HuH-7 (cell line): ENCODE data around the gene BLOC1S2.
"Not testable (repeated sequence)": the region's sequence is repeated elsewhere in the genome, so short reads cannot be mapped to it uniquely, and the experiment has no call there.

ENCODE experiments used
- DNase-seq: peaks from one replicate; pipeline ENCODE4 v3.0.0; 2011; ENCODE audit warnings: low spot score

Gene BLOC1S2

GRCh38 chr10:100286051-100287033 is at the start of gene BLOC1S2:
Gene BLOC1S2 (minus strand): TSS chr10:100286680. CDS start chr10:100286659, 21 bp downstream.
- DNase-seq, result peak; percentile 97

DNA sequence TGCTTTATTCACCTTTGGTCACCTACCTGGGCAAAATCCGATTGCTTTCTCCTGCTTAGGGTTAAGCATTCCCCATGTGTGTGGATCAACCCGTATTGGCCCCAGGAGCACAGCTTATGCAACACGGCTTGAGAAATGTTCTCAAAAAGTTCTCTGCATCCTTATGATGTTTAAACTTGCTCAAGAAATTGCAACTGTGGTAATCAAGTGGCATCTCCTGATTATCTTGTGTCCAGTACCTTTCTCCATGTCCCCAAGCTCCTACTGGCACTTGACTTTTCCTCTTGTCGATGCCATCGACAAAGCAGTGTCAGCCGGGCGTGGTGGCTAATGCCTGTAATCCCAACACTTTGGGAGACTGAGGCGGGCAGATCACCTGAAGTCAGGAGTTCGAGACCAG is 48.3 kb upstream of the BLOC1S2 start:
- DNase-seq, result no peak

- DNase-seq, result no peak
Observed at GRCh38 chr10:100333661-100334440, 47.4 kb upstream of the BLOC1S2 start.

GRCh38 chr10:100333106-100333505 is 46.6 kb upstream of the BLOC1S2 start:
- no peak for DNase-seq

DNA sequence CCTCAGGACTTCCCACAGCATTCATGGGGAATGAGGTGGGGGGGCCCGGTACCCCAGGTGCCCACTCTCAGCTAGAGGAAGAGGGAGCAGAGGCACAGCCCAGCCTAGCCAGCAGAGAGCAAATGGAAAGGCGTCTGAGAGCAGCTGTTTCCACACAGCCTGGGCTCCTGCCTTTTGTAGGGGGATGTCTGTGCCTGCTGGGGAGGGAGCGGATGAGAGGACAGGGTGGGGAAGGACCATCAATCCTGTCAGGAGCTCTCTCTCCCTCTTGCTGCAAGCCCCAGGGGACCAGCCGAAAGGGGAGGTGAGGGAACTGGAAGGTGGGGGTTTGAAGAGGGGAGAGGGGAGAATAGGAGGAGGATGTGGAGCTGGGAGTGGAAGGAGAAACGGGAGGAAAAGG is 43.6 kb upstream of the BLOC1S2 start, which contains the start of gene PKD2L1:
TSS of gene PKD2L1 (minus strand) at position 150 of the 400 bp plus-strand sequence. CDS start at position 25, 125 bp downstream.
- no peak for DNase-seq

DNA sequence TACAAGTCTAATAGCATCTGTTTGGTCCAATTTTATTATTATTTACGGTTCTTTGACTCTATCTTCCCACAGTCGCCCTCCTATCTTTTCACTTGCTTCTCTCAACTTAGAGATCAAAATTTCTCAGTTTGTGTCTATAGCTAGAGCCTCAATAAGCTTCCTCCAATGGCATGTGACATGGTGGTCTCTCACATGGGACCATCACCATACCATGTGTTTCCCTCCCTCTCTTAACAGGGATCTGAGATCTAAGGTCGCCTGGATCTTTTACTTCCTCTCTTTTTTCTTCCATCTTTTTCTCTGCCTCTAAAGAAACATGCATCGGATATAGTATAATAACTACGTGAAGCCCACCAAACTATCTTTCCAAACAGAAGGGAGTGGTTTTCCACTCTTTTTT is 41.7 kb upstream of the BLOC1S2 start:
- no peak for DNase-seq

DNA sequence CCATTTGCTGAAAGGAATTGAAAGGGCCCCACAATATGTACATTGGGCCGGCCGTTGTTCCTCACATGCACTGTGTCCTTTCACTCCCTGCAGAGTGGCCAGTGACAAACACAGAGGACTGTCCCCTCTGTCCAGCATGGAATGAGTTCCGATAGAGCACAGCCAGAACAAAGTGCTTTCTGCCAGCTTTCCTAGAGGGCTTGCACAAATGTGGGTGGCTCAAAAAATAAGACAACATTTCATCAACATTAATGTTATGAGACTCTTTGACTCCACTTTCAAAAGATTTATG is 41.2 kb upstream of the BLOC1S2 start:
- no peak for DNase-seq

- DNase-seq, result no peak
Observed at GRCh38 chr10:100327007-100327717, 40.7 kb upstream of the BLOC1S2 start.

DNA sequence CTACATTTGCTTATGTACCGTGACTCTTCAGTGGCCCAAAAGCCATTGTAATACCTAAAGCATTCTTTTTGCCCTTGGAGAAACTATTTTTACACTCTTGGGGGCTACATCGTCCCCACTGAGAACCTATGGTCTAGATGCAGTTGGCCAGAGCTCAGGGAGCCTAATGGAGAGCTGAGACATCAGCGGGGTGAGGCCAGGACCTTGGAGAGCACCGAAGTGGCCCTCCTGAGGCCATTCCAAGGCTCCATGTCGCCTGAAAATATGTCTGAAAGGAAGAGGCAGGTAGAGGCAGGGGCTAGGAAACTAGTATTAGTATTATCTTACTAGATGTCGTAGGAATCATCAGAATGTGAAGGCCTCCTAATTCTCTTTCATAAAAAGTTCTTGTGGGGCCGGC is 38.7 kb upstream of the BLOC1S2 start:
- no peak for DNase-seq

DNA sequence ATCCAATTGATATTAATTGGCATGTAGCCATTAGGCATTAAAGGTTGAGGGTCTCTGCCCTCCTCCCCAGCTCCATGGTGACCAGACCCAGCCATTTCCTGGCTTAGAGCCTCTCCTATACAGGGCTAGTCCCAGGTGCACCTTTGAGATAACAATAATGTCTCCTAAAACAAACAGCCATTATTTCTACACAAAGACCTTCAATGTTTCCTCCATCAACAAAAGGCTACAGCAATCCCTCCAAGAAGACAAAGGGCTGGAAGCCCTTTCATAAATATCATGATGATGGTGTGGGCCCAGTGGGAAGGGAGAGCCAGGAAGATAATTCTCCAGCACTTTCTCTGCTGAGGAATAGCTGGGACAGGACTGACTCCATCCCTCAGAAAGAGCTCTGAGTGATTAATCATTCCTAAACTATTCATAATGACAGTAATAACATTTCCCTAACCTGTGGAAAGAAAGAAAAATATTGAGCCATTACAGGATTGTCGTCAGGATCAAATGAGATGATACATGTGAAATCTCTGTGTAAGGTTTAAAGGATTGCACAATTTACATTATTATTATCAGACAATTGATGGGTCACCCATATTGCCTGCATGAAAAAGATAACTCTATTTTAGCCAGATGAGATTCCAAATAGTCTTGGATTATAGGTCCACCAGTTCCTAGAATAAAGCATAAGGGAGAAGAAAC is 33.4 kb upstream of the BLOC1S2 start:
- no peak for DNase-seq

GRCh38 chr10:100318207-100318606 is 31.7 kb upstream of the BLOC1S2 start:
- DNase-seq, result no peak

GRCh38 chr10:100315615-100316014 is 29.1 kb upstream of the BLOC1S2 start:
- no peak for DNase-seq

- no peak for DNase-seq
Observed at GRCh38 chr10:100311298-100311697, 24.8 kb upstream of the BLOC1S2 start.

DNA sequence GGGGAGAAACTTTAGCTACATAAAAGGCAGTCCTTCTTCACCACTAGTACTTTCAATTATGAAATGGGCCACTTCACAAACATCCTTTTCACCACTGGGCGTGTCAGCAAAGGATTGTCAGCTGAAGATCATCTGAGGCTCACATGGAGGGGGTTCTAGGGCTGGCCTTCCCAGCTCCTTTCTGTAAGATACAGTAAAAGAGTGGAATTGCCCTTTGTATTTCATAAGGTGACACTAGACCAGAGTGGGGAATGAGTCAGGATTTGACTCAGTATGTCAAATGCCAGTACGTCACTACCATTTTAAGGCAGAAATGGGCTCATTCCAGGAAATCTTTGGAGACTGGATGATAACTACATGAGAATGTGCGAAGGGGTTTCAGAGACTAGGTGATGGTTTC is 21.2 kb upstream of the BLOC1S2 start:
- DNase-seq, result no peak

DNA sequence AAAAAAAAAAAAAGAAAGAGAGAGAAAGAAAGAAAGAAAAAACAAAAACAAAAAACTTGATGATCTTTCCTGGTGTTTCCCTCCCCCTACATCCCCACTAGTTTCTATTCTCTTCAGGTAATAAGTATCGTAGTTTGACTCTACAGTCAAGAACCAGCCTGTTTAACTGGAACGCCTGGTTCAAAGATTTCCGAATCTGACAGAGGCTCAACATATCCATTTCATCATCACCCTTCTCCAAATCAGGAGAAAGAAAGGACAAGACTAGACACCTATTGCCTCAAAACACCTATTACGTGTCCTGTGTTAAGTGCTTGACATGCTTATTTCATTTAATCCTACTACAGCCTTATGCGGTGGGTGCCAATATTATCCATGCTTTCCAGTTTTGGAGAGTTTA is 20.4 kb upstream of the BLOC1S2 start:
- no peak for DNase-seq

GRCh38 chr10:100304414-100304813 is 17.9 kb upstream of the BLOC1S2 start:
- no peak for DNase-seq

DNA sequence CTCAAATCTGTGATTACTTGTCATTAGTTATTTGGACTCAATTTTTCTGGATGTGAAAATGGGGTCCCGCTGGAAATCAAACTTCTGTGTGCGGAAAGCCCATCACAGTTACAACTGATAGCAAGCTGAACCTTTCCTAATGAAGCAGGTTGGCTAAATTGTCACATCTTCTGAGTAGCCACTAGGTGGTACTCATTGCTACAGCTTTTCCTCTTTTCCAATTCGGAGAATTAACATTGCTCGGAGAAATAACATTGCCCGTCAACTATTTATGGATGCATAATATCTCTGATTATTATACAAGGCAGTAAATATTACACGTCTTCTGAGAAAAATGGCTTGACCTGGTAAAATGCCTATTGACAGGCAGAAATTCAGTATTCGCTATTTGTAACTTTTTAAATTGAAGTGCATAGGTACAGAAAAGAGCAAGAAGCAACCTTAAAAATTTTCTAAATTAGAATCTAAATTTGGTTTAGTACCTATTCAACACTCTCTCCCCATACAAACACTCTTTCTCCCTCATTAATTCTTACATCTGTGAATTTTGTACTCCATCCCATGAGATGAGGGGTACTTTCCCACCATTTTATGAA is 17.3 kb upstream of the BLOC1S2 start:
- peak; percentile 47 for DNase-seq

DNA sequence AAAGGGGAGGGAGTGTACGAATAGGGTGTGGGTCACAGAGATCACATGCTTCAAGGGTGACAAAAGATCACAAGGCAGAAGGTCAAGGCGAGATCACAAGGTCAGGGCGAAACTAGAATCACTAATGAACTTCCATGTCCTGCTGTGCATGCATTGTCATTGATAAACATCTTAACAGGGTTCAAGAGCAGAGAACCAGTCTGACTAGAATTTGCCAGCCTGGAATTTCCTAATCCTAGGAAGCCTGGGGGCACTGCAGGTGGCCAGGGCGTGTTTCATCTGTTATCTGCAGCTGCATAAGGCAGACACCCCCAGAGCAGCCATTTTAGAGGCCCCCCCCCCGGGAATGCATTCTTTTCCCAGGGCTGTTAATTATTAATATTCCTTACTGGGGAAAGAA is 14.6 kb upstream of the BLOC1S2 start:
- DNase-seq, result not testable (repeated sequence)

- DNase-seq, result no peak
Observed at GRCh38 chr10:100297242-100297641, 10.8 kb upstream of the BLOC1S2 start.

DNA sequence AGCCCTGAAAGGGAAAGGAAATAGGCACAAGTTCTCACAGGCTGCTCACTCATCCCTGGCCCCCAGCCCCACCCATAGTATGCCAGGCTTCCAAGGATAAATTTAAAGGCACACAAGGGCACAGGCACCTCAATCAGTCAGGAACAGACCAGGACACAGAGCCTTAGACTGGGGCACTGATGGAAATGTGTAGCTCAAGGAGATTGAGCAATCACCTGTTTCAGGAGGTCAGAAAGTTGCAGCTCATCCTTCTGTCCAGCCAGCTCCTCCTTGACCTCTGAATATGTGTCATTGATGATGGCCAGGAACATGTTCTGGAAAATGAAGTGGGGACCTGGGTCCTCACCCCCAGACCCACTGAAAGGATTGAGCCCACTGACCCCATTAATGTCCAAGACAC is 6.6 kb upstream of the BLOC1S2 start:
- DNase-seq, result no peak

GRCh38 chr10:100292300-100292699 is 5.8 kb upstream of the BLOC1S2 start:
- DNase-seq, result not testable (repeated sequence)
